Spinal cord (tissue), 10 donors: ENCODE measurements around the gene STXBP3. TPM values are rescaled to one million over a fixed set of nuclear protein-coding genes. Genes with fewer than 3 reads are reported as not detected.

ENCODE experiments used
- DNase-seq, 6 donors: peaks; one replicate each; pipeline versions ENCODE4 v3.0.0 to v3.0.0-alpha.2; 2013 to 2015; ENCODE audit warnings: low spot score in 6 of 6, low read depth in 4 of 6
- H3K27ac ChIP-seq: one replicate; pipeline ENCODE4 v1.5.1; 2013; ENCODE audit warnings: low read depth, low read length, control low read depth
- H3K27me3 ChIP-seq: one replicate; pipeline ENCODE4 v1.6.1; 2013; ENCODE audit warnings: low read length; ENCODE audit not compliant: control insufficient read depth, insufficient read depth
- H3K36me3 ChIP-seq: one replicate; pipeline ENCODE4 v1.6.1; 2013; ENCODE audit warnings: low read length; ENCODE audit not compliant: control insufficient read depth, insufficient read depth
- H3K4me1 ChIP-seq: one replicate; pipeline ENCODE4 v1.6.1; 2013; ENCODE audit warnings: low read length; ENCODE audit not compliant: control insufficient read depth, insufficient read depth
- H3K4me3 ChIP-seq: one replicate; pipeline ENCODE4 v1.5.1; 2013; ENCODE audit warnings: low read depth, low read length, control low read depth
- H3K9me3 ChIP-seq: one replicate; pipeline ENCODE4 v1.6.1; 2013; ENCODE audit warnings: low read length; ENCODE audit not compliant: control insufficient read depth, insufficient read depth
- WGBS: methylation state at CpG from one replicate; pipeline ENCODE4 v1.1.5; 2013; ENCODE audit warnings: missing lambda C conversion rate; ENCODE audit not compliant: insufficient coverage; 5-methylcytosine and 5-hydroxymethylcytosine counted together
- polyA plus RNA-seq, 2 donors: library from polyadenylated mRNA; unstranded; fragments of 120-200 nt; gene quantifications; one replicate each; pipeline ENCODE4 v1.2.1, GENCODE V29; 2013; ENCODE audit not compliant: insufficient read length in 2 of 2
- total RNA-seq, 2 donors: library from RNA; depleted of rRNA in 1 of 2; stranded (reverse); fragments of 120-200 nt in 1 of 2; fragments of >200 nt in 1 of 2; gene quantifications; one replicate each; pipeline versions ENCODE4 v1.2.3 to v1.2.4, GENCODE V29; 2013 to 2014
- donor health status: healthy.

STXBP3 gene
- total and polyA plus RNA-seq, 4 donors: 45.9 to 85.7 (median 52.5) TPM

- H3K9me3 ChIP-seq: no peaks in the 10 kb centered on the region
- peak in 1 of 6 donors; percentile 2 for DNase-seq
- H3K4me1 ChIP-seq: peaks cover 18% of the 10 kb centered on the region
- peak overlapping the region; percentile 97 for H3K27ac ChIP-seq
- H3K4me3 ChIP-seq: no peak overlapping the region
- no peaks in the 10 kb centered on the region for H3K36me3 ChIP-seq
- H3K27me3 ChIP-seq: no peaks in the 10 kb centered on the region
Measured at GRCh38 chr1:108815566-108815965, 69.1 kb downstream of the STXBP3 start.

GRCh38 chr1:108816049-108816893 lies 69.8 kb downstream of the STXBP3 start:
- WGBS: 5% methylated on average over 6 of the region's 12 CpGs
- H3K4me1 ChIP-seq: peaks cover 18% of the 10 kb centered on the region
- no peaks in the 10 kb centered on the region for H3K36me3 ChIP-seq
- no peaks in the 10 kb centered on the region for H3K9me3 ChIP-seq
- no peaks in the 10 kb centered on the region for H3K27me3 ChIP-seq
- peak; percentile 84 to 97 (median 89) for DNase-seq
- peak overlapping the region; percentile 14 for H3K4me3 ChIP-seq
- H3K27ac ChIP-seq: peak overlapping the region; percentile 97

GRCh38 chr1:108817016-108817415 lies 70.5 kb downstream of the STXBP3 start:
- 18% methylated on average over 2 of the region's 8 CpGs for WGBS
- no peaks in the 10 kb centered on the region for H3K9me3 ChIP-seq
- H3K4me3 ChIP-seq: peak overlapping the region; percentile 14
- peak in 2 of 6 donors; percentile 63 to 74 for DNase-seq
- peak overlapping the region; percentile 97 for H3K27ac ChIP-seq
- no peaks in the 10 kb centered on the region for H3K27me3 ChIP-seq
- no peaks in the 10 kb centered on the region for H3K36me3 ChIP-seq
- peaks cover 18% of the 10 kb centered on the region for H3K4me1 ChIP-seq

GRCh38 chr1:108817811-108818210 lies 71.3 kb downstream of the STXBP3 start:
- Histone ChIP-seq H3K9me3 (no peaks in the 10 kb centered on the region), H3K4me3 (no peak overlapping the region), H3K36me3 (no peaks in the 10 kb centered on the region), H3K27me3 (no peaks in the 10 kb centered on the region), H3K4me1 (peaks cover 18% of the 10 kb centered on the region), H3K27ac (peak overlapping the region; percentile 54)
- no peak for DNase-seq

GRCh38 chr1:108819878-108820277 lies 73.4 kb downstream of the STXBP3 start:
- WGBS: 61% methylated on average over 5 of the region's 5 CpGs
- Histone ChIP-seq H3K36me3 (no peaks in the 10 kb centered on the region), H3K4me3 (no peak overlapping the region), H3K4me1 (peaks cover 14% of the 10 kb centered on the region), H3K27me3 (no peaks in the 10 kb centered on the region), H3K9me3 (no peaks in the 10 kb centered on the region), H3K27ac (no peak overlapping the region)
- no peak for DNase-seq

GRCh38 chr1:108823632-108824031 lies 77.2 kb downstream of the STXBP3 start:
- 39% methylated on average over 2 of the region's 3 CpGs for WGBS
- Histone ChIP-seq H3K4me3 (no peak overlapping the region), H3K36me3 (no peaks in the 10 kb centered on the region), H3K4me1 (peaks cover 6% of the 10 kb centered on the region), H3K27me3 (no peaks in the 10 kb centered on the region), H3K27ac (no peak overlapping the region), H3K9me3 (no peaks in the 10 kb centered on the region)
- peak in 1 of 6 donors; percentile 53 for DNase-seq

GRCh38 chr1:108824051-108824450 lies 77.6 kb downstream of the STXBP3 start:
- Histone ChIP-seq H3K9me3 (no peaks in the 10 kb centered on the region), H3K27me3 (no peaks in the 10 kb centered on the region), H3K36me3 (no peaks in the 10 kb centered on the region), H3K4me3 (no peak overlapping the region), H3K4me1 (peaks cover 6% of the 10 kb centered on the region), H3K27ac (no peak overlapping the region)
- no peak for DNase-seq
- WGBS: 93% methylated on average over 3 of the region's 3 CpGs

- Histone ChIP-seq H3K9me3 (no peaks in the 10 kb centered on the region), H3K27ac (no peak overlapping the region), H3K4me3 (no peak overlapping the region), H3K27me3 (no peaks in the 10 kb centered on the region), H3K4me1 (peaks cover 12% of the 10 kb centered on the region), H3K36me3 (no peaks in the 10 kb centered on the region)
- WGBS: no CpG with 5 or more reads among the region's 3 CpGs
- no peak for DNase-seq
Measured at GRCh38 chr1:108826081-108826635, 79.7 kb downstream of the STXBP3 start.

- peak in 5 of 6 donors; percentile 60 to 94 (median 64) for DNase-seq
- Histone ChIP-seq H3K27ac (peak overlapping the region; percentile 75), H3K27me3 (no peaks in the 10 kb centered on the region), H3K4me1 (peaks cover 12% of the 10 kb centered on the region), H3K4me3 (no peak overlapping the region), H3K9me3 (no peaks in the 10 kb centered on the region), H3K36me3 (no peaks in the 10 kb centered on the region)
- whole genome bisulfite sequencing: 26% methylated on average over 4 of the region's 12 CpGs
Measured at GRCh38 chr1:108828074-108828961, 81.8 kb downstream of the STXBP3 start.
